HG02852 (cell line): Measurements from ENCODE around the gene MAGEA8.
"Not testable (repeated sequence)": the region's sequence is repeated elsewhere in the genome, so short reads cannot be mapped to it uniquely, and the experiment has no call there.

Experiments used
- ATAC-seq: cut with Tn5 transposase; IDR thresholded peaks from one replicate; pipeline ENCODE4 v1.9.1; 2021; ENCODE audit warnings: mild to moderate bottlenecking, moderate library complexity; ENCODE audit not compliant: unreplicated experiment

Gene MAGEA8

GRCh38 chrX:149881081-149881711 is at the start of gene MAGEA8:
TSS of gene MAGEA8 (plus strand) at chrX:149881183. CDS start at chrX:149884273, 3,090 bp downstream.
- no peak for ATAC-seq

- no peak for ATAC-seq
Observed at GRCh38 chrX:149831473-149831872, 49.5 kb upstream of the MAGEA8 start.

- ATAC-seq = not testable (repeated sequence)
Observed at GRCh38 chrX:149836728-149837127, 44.3 kb upstream of the MAGEA8 start.

- ATAC-seq = no peak
Observed at GRCh38 chrX:149837167-149837566, 43.8 kb upstream of the MAGEA8 start.

- peak; percentile 85 for ATAC-seq
Observed at GRCh38 chrX:149837639-149838038, 43.3 kb upstream of the MAGEA8 start.

GRCh38 chrX:149841929-149842328 is 39.1 kb upstream of the MAGEA8 start:
- ATAC-seq = no peak

GRCh38 chrX:149845385-149845784 is 35.6 kb upstream of the MAGEA8 start:
- ATAC-seq = no peak

GRCh38 chrX:149846789-149847188 is 34.2 kb upstream of the MAGEA8 start:
- no peak for ATAC-seq

GRCh38 chrX:149848855-149849254 is 32.1 kb upstream of the MAGEA8 start:
- ATAC-seq = no peak

GRCh38 chrX:149849787-149850186 is 31.2 kb upstream of the MAGEA8 start:
- ATAC-seq = no peak

- no peak for ATAC-seq
Observed at GRCh38 chrX:149851864-149852263, 29.1 kb upstream of the MAGEA8 start.

GRCh38 chrX:149853925-149854324 is 27.1 kb upstream of the MAGEA8 start:
- ATAC-seq = no peak

- no peak for ATAC-seq
Observed at GRCh38 chrX:149858592-149858991, 22.4 kb upstream of the MAGEA8 start.

GRCh38 chrX:149860445-149860844 is 20.5 kb upstream of the MAGEA8 start:
- ATAC-seq = no peak

- ATAC-seq = no peak
Observed at GRCh38 chrX:149865390-149865789, 15.6 kb upstream of the MAGEA8 start.

GRCh38 chrX:149867488-149867887 is 13.5 kb upstream of the MAGEA8 start:
- ATAC-seq = no peak

- no peak for ATAC-seq
Observed at GRCh38 chrX:149870840-149871239, 10.1 kb upstream of the MAGEA8 start.

- ATAC-seq = no peak
Observed at GRCh38 chrX:149871433-149871832, 9.6 kb upstream of the MAGEA8 start.

GRCh38 chrX:149871940-149872339 is 9.0 kb upstream of the MAGEA8 start:
- peak; percentile 90 for ATAC-seq

GRCh38 chrX:149877157-149877556 is 3.8 kb upstream of the MAGEA8 start:
- ATAC-seq = no peak

GRCh38 chrX:149877636-149878035 is 3.3 kb upstream of the MAGEA8 start:
- no peak for ATAC-seq

GRCh38 chrX:149890828-149891227 is 9.8 kb downstream of the MAGEA8 start:
- ATAC-seq = not testable (repeated sequence)

GRCh38 chrX:149898554-149898953 is 17.6 kb downstream of the MAGEA8 start:
- no peak for ATAC-seq
